IMR-90 (cell line): ENCODE measurements around the gene CUX1. TPM values are rescaled to one million over a fixed set of nuclear protein-coding genes. Genes with fewer than 3 reads are reported as not detected.

Experiments used
- ATAC-seq: fragments of 200-7000 bp; cut with Tn5 transposase; 2 replicates; pipeline ENCODE4 v1.9.1; 2020; ENCODE audit warnings: low read depth, mild to moderate bottlenecking, moderate library complexity
- BruUV-seq: library from RNA; stranded (reverse); fragments of 400-500 nt; replicated peaks from 2 replicates; lab custom pipeline; 2021; lab: Mats Ljungman, UMichigan
- CTCF ChIA-PET: fragments of 300-600 bp; formaldehyde crosslinking; extraction: SDS; loops from one replicate; lab custom pipeline; 2021; ENCODE audit warnings: antibody characterized with exemption; lab: Yijun Ruan, JAX
- POLR2A ChIA-PET: fragments of 300-600 bp; sonication (Branson Sonifier 250); formaldehyde crosslinking; loops from one replicate; lab custom pipeline; 2022; ENCODE audit warnings: antibody characterized with exemption; ENCODE audit not compliant: unreplicated experiment; lab: Charles Lee
- DNase-seq: peaks from one replicate; pipeline ENCODE4 v3.0.0; 2013
- H2AFZ ChIP-seq: replicated peaks from 2 replicates; pipeline ENCODE3; 2013; ENCODE audit warnings: low read length, mild to moderate bottlenecking; ENCODE audit not compliant: poor library complexity
- H2AK5ac ChIP-seq: 2 replicates; pipeline ENCODE4 v1.6.1; 2013; ENCODE audit warnings: low read depth, low read length, inconsistent platforms
- H2AK9ac ChIP-seq: replicated peaks from 2 replicates; pipeline ENCODE3; 2013; ENCODE audit warnings: mild to moderate bottlenecking, low read depth, low read length, moderate library complexity; ENCODE audit not compliant: poor library complexity
- H2BK120ac ChIP-seq: 2 replicates; pipeline ENCODE4 v1.6.1; 2013; ENCODE audit warnings: low read depth, low read length, inconsistent platforms
- H2BK15ac ChIP-seq: 3 replicates; pipeline ENCODE4 v1.6.1; 2013; ENCODE audit warnings: low read depth, low read length, inconsistent platforms
- H2BK20ac ChIP-seq: 2 replicates; pipeline ENCODE4 v1.6.1; 2013; ENCODE audit warnings: low read depth, mild to moderate bottlenecking, inconsistent platforms, low read length, moderate library complexity
- H2BK5ac ChIP-seq: 2 replicates; pipeline ENCODE4 v1.6.1; 2013; ENCODE audit warnings: mild to moderate bottlenecking, low read depth, low read length, inconsistent platforms; ENCODE audit not compliant: poor library complexity, severe bottlenecking
- H3K14ac ChIP-seq: replicated peaks from 2 replicates; pipeline ENCODE4 v1.6.1; 2013; ENCODE audit warnings: low read depth, low read length, inconsistent platforms
- H3K18ac ChIP-seq: 2 replicates; pipeline ENCODE4 v1.6.1; 2013; ENCODE audit warnings: low read depth, low read length, control low read depth
- H3K23ac ChIP-seq: 2 replicates; pipeline ENCODE4 v1.6.1; 2013; ENCODE audit warnings: low read depth, low read length, inconsistent platforms
- H3K27ac ChIP-seq: 2 replicates; pipeline ENCODE4 v1.5.1; 2013; ENCODE audit warnings: mild to moderate bottlenecking, control low read depth, low read length; ENCODE audit not compliant: insufficient read depth
- H3K27me3 ChIP-seq: 2 replicates; pipeline ENCODE4 v1.6.1; 2013; ENCODE audit warnings: low read length; ENCODE audit not compliant: control insufficient read depth, insufficient read depth
- H3K36me3 ChIP-seq: 2 replicates; pipeline ENCODE4 v1.6.1; 2013; ENCODE audit warnings: low read length, mixed read lengths; ENCODE audit not compliant: control insufficient read depth, insufficient read depth
- H3K4ac ChIP-seq: 2 replicates; pipeline ENCODE4 v1.6.1; 2013; ENCODE audit warnings: low read depth, low read length, inconsistent platforms
- H3K4me1 ChIP-seq: 2 replicates; pipeline ENCODE4 v1.6.1; 2013; ENCODE audit warnings: low read length, mixed read lengths; ENCODE audit not compliant: control insufficient read depth, insufficient read depth
- H3K4me2 ChIP-seq: 2 replicates; pipeline ENCODE4 v1.6.1; 2013; ENCODE audit warnings: low read depth, mild to moderate bottlenecking, control low read depth, low read length, moderate library complexity
- H3K4me3 ChIP-seq: 2 replicates; pipeline ENCODE4 v1.5.1; 2013; ENCODE audit warnings: low read depth, mild to moderate bottlenecking, control low read depth, low read length, moderate library complexity; ENCODE audit not compliant: insufficient read depth
- H3K56ac ChIP-seq: 2 replicates; pipeline ENCODE4 v1.6.1; 2013; ENCODE audit warnings: low read length, inconsistent platforms; ENCODE audit not compliant: insufficient read depth; ENCODE audit errors: extremely low read depth
- H3K79me1 ChIP-seq, 2 experiments: 2 replicates each; pipeline ENCODE4 v1.6.1; 2013; ENCODE audit warnings: low read length in 2 of 2, inconsistent platforms in 1 of 2, low read depth in 1 of 2
- H3K9ac ChIP-seq: 2 replicates; pipeline ENCODE4 v1.6.1; 2013; ENCODE audit warnings: low read depth, low read length, control low read depth
- H3K9me1 ChIP-seq: 2 replicates; pipeline ENCODE4 v1.6.1; 2013; ENCODE audit warnings: low read length, inconsistent platforms; ENCODE audit not compliant: insufficient read depth
- H3K9me3 ChIP-seq: 2 replicates; pipeline ENCODE4 v1.6.1; 2013; ENCODE audit warnings: low read length; ENCODE audit not compliant: control insufficient read depth, insufficient read depth
- H4K20me1 ChIP-seq: 2 replicates; pipeline ENCODE4 v1.6.1; 2013; ENCODE audit warnings: low read length, inconsistent platforms; ENCODE audit not compliant: insufficient read depth
- H4K5ac ChIP-seq: 2 replicates; pipeline ENCODE4 v1.6.1; 2013; ENCODE audit warnings: mild to moderate bottlenecking, low read depth, low read length, control low read depth
- H4K8ac ChIP-seq, 2 experiments: 2 replicates each; pipeline ENCODE4 v1.6.1; 2013; ENCODE audit warnings: low read depth in 2 of 2, low read length in 2 of 2, control low read depth in 1 of 2, inconsistent platforms in 1 of 2
- H4K91ac ChIP-seq: 2 replicates; pipeline ENCODE4 v1.6.1; 2013; ENCODE audit warnings: low read depth, low read length, inconsistent platforms; ENCODE audit not compliant: insufficient read depth
- BHLHE40 ChIP-seq: fragments of 150-350 bp; IDR thresholded peaks from 2 replicates; pipeline ENCODE4 v1.6.1; 2016; ENCODE audit warnings: mild to moderate bottlenecking, low read depth, low read length
- CHD1 ChIP-seq: IDR thresholded peaks from 2 replicates; pipeline ENCODE4 v1.6.1; 2012; ENCODE audit warnings: low read depth, low read length, improper control_type of control experiment
- CTCF ChIP-seq: conservative IDR thresholded peaks from 2 replicates; pipeline ENCODE4 v1.5.1; 2012; ENCODE audit warnings: mild to moderate bottlenecking, low read depth, low read length, improper control_type of control experiment
- ELK1 ChIP-seq: fragments of 150-350 bp; IDR thresholded peaks from 2 replicates; pipeline ENCODE4 v1.6.1; 2016; ENCODE audit warnings: low read depth, mild to moderate bottlenecking, low read length, moderate library complexity, borderline replicate concordance
- FOS ChIP-seq: fragments of 150-350 bp; IDR thresholded peaks from 2 replicates; pipeline ENCODE4 v1.6.1; 2016; ENCODE audit warnings: low read depth, low read length
- MAFK ChIP-seq: IDR thresholded peaks from 2 replicates; pipeline ENCODE4 v1.6.1; 2012; ENCODE audit warnings: low read depth, low read length, improper control_type of control experiment
- MAZ ChIP-seq: IDR thresholded peaks from 2 replicates; pipeline ENCODE4 v1.6.1; 2012; ENCODE audit warnings: low read depth, mild to moderate bottlenecking, low read length, improper control_type of control experiment, moderate library complexity, borderline replicate concordance
- MXI1 ChIP-seq: IDR thresholded peaks from 2 replicates; pipeline ENCODE4 v1.6.1; 2012; ENCODE audit warnings: low read depth, mild to moderate bottlenecking, low read length, moderate library complexity, borderline replicate concordance
- NFE2L2 ChIP-seq: fragments of 150-350 bp; IDR thresholded peaks from 2 replicates; pipeline ENCODE4 v1.6.1; 2016; ENCODE audit warnings: low read depth, mild to moderate bottlenecking, low read length
- POLR2A ChIP-seq: IDR thresholded peaks from 2 replicates; pipeline ENCODE4 v1.6.1; 2012; ENCODE audit warnings: mild to moderate bottlenecking, low read depth, low read length
- RAD21 ChIP-seq: IDR thresholded peaks from 2 replicates; pipeline ENCODE4 v1.6.1; 2012; ENCODE audit warnings: low read length, improper control_type of control experiment
- RCOR1 ChIP-seq: IDR thresholded peaks from 2 replicates; pipeline ENCODE4 v1.6.1; 2012; ENCODE audit warnings: mild to moderate bottlenecking, low read length, improper control_type of control experiment; ENCODE audit not compliant: insufficient replicate concordance
- SMC3 ChIP-seq: fragments of 150-350 bp; IDR thresholded peaks from 2 replicates; pipeline ENCODE4 v1.6.1; 2016; ENCODE audit warnings: low read depth, mild to moderate bottlenecking, antibody characterized with exemption, low read length, moderate library complexity
- USF2 ChIP-seq: fragments of 150-350 bp; IDR thresholded peaks from 2 replicates; pipeline ENCODE4 v1.6.1; 2017; ENCODE audit warnings: mild to moderate bottlenecking, antibody characterized with exemption, low read length, low read depth
- WGBS, 2 experiments: methylation state at CpG; one replicate each; pipeline versions ENCODE4 v1.1.5 to v1.1.7; 2013; ENCODE audit warnings: missing lambda C conversion rate in 2 of 2; ENCODE audit not compliant: insufficient read length in 1 of 2; ENCODE audit errors: extremely low coverage in 2 of 2; 5-methylcytosine and 5-hydroxymethylcytosine counted together
- dilution Hi-C: fragments of 300-500 bp; cut with HindIII; formaldehyde crosslinking; loops from one replicate; pipeline ENCODE4 v1.14.3; 2018; ENCODE audit warnings: low sequenced_read_pairs; ENCODE audit not compliant: unreplicated experiment
- in situ Hi-C: fragments of 300-500 bp; cut with MboI; formaldehyde crosslinking; loops from 3 replicates; pipeline ENCODE4 v1.14.3; 2019; ENCODE audit warnings: low sequenced_read_pairs, inconsistent platforms, mixed read lengths
- intact Hi-C: fragments of 100-400 bp; cut with micrococcal nuclease; formaldehyde crosslinking; loops from 2 replicates; pipeline ENCODE4 v1.10.0; 2022
- polyA plus RNA-seq, 3 experiments: library from polyadenylated mRNA; depleted of rRNA; stranded (reverse); fragments of >200 nt; gene quantifications; 2 replicates each; pipeline ENCODE4 v1.2.3, GENCODE V29; 2012; ENCODE audit warnings: low replicate concordance in 1 of 3
- total RNA-seq: library from RNA; depleted of rRNA; stranded (reverse); fragments of >200 nt; gene quantifications from 2 replicates; pipeline ENCODE4 v1.2.3, GENCODE V29; 2012

Gene CUX1
- total and polyA plus RNA-seq, 2 of the 4 experiments (the other 2 are of a cell fraction), result 19.7 to 46.4 TPM

GRCh38 chr7:102284399-102284798 lies 467.0 kb downstream of the CUX1 start:
- H2AK9ac ChIP-seq, result no peak overlapping the region
- no peak overlapping the region for H4K91ac ChIP-seq
- intact Hi-C loops (no loop called here), dilution Hi-C loops (no loop called here), in situ Hi-C loops (loop anchor here (5.0 kb wide), 1 partner anchor 108 kb away; no protein-coding TSS in a partner anchor)
- no peaks in the 10 kb centered on the region for H3K9me1 ChIP-seq
- no peak overlapping the region for H3K56ac ChIP-seq
- BruUV-seq, result no TSS peak
- H3K27ac ChIP-seq, result no peak overlapping the region
- no peak overlapping the region for H3K23ac ChIP-seq
- H3K18ac ChIP-seq, result no peak overlapping the region
- WGBS, 2 experiments, result no CpG with 5 or more reads among the region's 12 CpGs
- TF ChIP-seq MAFK (no peak), MXI1 (no peak), ELK1 (no peak), MAZ (no peak), BHLHE40 (no peak), USF2 (no peak), CHD1 (no peak), RCOR1 (no peak), SMC3 (no peak), NFE2L2 (no peak), POLR2A (no peak), RAD21 (no peak), CTCF (no peak), FOS (no peak)
- H2AK5ac ChIP-seq, result no peak overlapping the region
- no peak for DNase-seq
- no peaks in the 10 kb centered on the region for H3K36me3 ChIP-seq
- no peaks in the 10 kb centered on the region for H3K27me3 ChIP-seq
- no peak overlapping the region for H2AFZ ChIP-seq
- H3K14ac ChIP-seq, result no peak overlapping the region
- no peak for ATAC-seq
- peaks cover 4% of the 10 kb centered on the region; the same call in 1 of the 2 replicates for H3K4me1 ChIP-seq
- H3K4ac ChIP-seq, result no peak overlapping the region
- H4K5ac ChIP-seq, result no peak overlapping the region
- no peak overlapping the region for H2BK15ac ChIP-seq
- no peak overlapping the region for H4K8ac ChIP-seq
- H2BK5ac ChIP-seq, result no peak overlapping the region
- no peak overlapping the region for H3K4me3 ChIP-seq
- POLR2A ChIA-PET, result no interaction called here
- no peak overlapping the region for H3K9ac ChIP-seq
- H3K9me3 ChIP-seq, result no peaks in the 10 kb centered on the region
- no peak overlapping the region for H2BK20ac ChIP-seq
- 0 out of 2 replicates have a peak, but pooled peaks cover 8% of the 10 kb centered on the region for H4K20me1 ChIP-seq
- no peak overlapping the region for H3K4me2 ChIP-seq
- CTCF ChIA-PET, result no interaction called here
- no peak overlapping the region for H2BK120ac ChIP-seq
- peaks cover 0 to 8% of the 10 kb centered on the region in 2 experiments; a peak in 1 of 4 replicates for H3K79me1 ChIP-seq
